HG03457 (cell line): ENCODE measurements around the gene CIZ1.
"Not testable (repeated sequence)": the region's sequence is repeated elsewhere in the genome, so short reads cannot be mapped to it uniquely, and the experiment has no call there.

Experiments used
- ATAC-seq: cut with Tn5 transposase; IDR thresholded peaks from one replicate; pipeline ENCODE4 v1.9.1; 2021; ENCODE audit warnings: moderate number of reproducible peaks; ENCODE audit not compliant: unreplicated experiment

The CIZ1 gene, protein sequence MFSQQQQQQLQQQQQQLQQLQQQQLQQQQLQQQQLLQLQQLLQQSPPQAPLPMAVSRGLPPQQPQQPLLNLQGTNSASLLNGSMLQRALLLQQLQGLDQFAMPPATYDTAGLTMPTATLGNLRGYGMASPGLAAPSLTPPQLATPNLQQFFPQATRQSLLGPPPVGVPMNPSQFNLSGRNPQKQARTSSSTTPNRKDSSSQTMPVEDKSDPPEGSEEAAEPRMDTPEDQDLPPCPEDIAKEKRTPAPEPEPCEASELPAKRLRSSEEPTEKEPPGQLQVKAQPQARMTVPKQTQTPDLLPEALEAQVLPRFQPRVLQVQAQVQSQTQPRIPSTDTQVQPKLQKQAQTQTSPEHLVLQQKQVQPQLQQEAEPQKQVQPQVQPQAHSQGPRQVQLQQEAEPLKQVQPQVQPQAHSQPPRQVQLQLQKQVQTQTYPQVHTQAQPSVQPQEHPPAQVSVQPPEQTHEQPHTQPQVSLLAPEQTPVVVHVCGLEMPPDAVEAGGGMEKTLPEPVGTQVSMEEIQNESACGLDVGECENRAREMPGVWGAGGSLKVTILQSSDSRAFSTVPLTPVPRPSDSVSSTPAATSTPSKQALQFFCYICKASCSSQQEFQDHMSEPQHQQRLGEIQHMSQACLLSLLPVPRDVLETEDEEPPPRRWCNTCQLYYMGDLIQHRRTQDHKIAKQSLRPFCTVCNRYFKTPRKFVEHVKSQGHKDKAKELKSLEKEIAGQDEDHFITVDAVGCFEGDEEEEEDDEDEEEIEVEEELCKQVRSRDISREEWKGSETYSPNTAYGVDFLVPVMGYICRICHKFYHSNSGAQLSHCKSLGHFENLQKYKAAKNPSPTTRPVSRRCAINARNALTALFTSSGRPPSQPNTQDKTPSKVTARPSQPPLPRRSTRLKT

DNA sequence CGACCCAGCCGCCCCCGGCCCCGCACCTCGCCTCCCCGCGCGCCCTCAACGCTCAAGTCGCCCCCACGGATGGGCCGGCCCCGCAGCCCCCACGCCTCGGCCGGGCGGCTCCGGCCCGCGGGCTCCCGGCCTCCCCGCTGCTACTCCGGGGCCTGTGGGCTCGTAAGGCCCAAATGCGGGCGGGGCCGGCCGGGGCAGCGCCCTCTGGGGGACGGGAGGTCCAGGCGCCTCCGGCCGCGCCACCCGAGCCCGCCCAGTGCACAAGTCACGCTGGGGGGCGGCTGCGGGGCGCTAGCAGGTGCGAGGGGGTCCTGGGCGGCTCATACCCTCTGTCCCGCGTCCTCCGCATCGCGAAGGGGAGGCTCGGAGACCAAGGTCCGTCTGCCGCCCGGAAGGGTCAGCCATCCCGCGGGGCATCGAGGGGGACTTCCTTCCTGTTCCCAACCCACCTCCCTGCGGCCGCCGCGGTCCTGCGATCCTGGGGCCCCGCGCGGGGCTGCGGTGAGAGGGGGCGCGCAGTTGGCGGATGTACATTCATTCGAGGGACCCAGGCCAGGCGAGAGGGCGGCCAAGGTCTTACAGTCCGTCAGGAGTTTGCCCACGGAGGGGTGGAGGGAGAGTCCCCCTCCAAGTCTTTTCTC, at the start of gene CIZ1:
TSS of gene CIZ1 (minus strand) at position 167 of the 641 bp plus-strand sequence. CDS start 715 bp downstream, outside the sequence.
- no peak for ATAC-seq

DNA sequence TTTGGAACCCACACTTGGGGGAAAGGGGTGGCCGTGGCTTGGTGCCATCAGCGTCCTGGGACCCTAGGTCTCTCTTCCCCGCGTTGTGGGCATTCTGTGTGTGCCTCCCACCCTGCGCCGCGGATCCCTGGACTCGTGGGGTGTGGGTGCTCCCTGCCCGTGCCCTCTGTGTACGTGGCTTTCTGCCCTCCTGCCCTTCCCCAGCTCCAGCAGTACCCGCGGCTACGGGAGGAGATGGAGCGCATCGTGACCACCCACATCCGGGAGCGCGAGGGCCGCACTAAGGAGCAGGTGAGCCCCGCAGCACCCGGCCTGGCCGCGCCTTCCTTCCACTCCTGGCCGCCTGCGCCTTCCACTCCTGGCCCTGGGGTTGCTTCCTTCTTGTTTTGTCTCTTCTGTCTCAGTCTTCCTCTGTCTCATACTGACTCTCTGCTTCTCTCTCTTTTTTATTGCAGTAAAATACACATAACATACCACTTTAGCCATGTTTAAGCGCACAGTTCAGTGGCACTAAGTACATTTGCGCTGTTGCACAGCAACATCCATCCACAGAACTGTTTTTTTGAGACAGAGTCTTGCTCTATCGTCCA, 42.5 kb upstream of the CIZ1 start:
- ATAC-seq: no peak

DNA sequence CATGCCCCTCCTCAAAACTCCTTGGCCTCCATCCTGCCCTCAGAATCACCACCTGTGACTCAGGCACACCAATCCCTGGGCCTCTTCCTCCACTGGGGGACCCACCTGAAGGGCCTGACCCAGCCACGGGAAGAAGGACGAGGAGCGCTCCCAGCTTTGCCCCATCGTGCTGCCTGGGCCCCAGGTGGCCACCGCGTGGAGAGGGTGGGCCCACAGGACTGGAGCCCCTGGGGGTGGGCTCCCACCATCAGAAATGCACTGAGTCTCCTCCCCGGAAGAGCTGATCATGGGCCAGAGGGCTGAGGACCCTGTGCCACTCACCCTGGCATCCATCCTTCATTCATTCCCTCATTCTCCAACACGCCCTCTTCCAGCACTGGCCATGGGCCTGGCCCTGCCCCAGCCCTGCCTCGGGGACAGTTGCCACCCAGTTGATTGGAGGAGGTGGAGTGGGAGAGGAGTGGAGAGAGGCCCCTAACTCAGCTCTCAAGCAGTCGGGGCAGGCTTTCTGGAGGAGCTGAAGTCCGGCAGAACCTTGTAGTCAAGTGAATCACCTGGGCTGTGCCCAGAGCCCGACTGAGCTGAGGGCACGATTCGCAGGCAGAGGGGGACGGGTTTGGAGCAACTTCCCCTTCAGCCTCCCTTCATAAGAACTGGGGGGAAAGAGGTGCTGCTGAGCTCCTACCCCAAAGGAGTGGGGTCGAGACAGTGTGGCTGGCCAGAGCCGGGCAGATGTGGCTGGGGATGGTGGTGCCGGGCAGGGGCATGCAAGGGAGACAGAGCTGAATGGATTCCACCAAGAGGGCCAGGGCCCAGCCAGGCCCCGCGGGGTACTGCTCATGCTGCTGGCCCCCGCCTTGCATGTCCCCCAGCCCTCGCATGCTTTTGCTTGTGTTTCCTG, 41.4 kb upstream of the CIZ1 start:
- ATAC-seq: no peak

DNA sequence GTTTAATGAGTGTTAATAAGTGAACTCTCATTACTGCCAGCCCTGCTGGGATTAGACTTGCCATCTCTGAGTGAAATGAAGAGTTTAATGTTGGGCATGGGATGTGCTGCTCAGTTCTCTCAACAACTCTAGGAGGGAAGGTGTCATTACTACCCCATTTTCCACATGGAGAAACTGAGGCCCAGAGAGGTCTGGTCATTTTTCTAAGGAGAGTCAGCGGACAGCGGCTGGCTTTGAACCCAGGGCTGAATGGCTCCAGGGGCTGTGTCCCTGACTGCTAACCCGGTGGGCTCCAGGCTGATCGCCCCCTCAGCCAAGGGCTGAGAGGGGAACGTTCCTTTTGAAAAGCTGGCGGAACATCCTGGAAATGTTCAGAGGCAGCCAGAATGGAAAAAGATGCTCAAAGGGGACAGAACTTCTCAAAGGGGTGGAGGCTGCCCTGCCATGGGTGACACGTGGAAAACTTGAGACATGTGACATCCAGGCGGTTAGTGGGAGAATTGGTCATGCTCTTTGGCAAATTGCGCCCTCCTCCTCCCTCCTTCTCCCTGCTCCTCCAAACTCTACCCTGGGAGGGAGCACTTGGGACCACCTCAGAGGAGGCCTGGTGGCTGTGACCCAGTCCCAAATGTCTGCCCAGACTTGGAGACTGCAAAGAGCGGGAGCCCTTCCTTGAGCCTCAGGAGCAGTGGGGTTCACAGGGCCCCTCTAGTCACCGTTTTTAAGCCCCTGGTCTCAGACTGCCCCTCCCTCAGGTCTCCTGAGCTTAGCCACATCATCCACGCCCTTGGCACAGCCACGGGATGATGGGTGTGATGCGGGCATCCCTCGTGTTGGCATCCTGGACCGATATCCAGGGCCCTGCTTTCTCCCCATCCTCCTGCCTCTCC, 40.5 kb upstream of the CIZ1 start:
- no peak for ATAC-seq

DNA sequence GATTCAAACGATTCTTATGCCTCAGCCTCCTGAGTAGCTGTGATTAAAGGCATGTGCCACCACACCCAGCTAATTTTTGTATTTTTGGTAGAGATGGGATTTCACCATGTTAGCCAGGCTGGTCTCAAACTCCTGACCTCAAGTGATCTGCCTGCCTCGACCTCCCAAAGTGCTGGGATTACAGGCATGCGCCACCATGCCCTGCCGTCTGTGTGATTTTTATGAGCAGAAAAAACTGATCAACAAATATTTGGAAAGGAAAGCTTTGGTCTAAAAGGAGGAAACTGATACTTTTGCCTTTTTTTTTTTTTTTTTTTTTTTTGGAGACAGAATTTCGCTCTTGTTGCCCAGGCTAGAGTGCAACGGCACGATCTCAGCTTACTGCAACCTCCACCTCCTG, 39.5 kb upstream of the CIZ1 start:
- ATAC-seq: not testable (repeated sequence)

DNA sequence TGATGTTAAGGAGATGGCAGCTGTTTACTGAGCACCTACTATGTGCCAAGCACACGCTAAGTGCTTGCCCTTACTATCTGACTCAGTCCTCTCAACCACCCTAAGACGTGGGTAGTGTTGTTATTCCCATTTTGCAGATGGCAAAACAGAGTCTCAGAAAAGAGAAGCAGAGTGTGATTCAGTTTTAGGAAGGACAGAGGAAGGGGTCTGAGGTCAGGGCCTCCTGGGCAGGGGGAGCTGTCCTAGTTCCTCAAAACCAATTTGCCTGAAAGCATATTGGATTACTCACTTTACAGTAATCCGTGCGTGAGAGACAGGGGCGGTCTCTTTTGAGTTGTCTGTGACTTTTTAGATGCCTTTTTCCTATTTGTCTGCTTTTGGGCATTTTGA, 35.0 kb upstream of the CIZ1 start:
- no peak for ATAC-seq

DNA sequence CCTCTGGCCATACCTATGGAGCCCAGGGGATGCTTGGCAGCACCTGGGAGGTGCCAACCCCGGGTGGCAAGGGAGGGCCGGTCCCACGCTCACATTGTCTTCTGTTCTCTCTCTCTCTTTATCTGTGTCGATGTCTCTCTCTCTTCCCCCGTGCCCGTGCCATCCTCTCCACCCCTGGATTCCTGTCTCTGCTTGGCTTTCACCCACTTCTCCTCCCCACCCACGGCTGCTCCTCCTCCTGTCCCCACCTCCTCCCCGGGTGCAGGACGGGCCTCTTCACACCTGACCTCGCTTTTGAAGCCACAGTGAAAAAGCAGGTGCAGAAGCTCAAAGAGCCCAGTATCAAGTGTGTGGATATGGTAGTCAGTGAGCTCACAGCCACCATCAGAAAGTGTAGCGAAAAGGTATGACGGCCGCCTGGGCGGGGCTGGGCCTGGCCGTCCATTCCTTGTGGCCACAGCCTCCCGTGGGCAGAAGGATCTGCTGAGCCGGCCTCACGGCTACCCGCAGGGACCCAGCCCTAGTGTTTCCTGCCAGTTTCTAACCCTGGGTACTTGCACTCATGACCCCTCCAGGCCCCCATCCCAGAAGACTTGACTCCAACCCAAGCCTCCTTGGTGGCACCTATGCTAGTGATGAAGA, 34.5 kb upstream of the CIZ1 start:
- no peak for ATAC-seq

DNA sequence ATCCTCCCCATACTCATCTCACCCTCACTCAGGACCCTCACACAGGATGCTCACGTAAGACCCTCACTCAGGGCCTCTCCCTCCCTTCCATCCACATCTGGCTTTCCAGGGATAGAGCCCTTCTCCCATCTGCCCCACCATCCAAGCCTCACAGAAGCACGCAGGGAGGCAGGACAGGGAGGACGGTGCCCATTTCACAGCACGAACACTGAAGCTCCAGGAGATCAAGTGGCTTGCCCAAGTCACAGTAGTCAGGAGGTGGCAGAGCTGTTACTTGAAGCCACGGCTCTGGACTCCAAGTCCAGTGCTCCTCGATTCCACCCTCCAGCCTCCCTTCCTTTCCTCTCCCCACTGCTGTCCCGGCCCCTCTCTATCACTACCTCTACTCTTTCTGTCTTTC, 33.5 kb upstream of the CIZ1 start:
- no peak for ATAC-seq

DNA sequence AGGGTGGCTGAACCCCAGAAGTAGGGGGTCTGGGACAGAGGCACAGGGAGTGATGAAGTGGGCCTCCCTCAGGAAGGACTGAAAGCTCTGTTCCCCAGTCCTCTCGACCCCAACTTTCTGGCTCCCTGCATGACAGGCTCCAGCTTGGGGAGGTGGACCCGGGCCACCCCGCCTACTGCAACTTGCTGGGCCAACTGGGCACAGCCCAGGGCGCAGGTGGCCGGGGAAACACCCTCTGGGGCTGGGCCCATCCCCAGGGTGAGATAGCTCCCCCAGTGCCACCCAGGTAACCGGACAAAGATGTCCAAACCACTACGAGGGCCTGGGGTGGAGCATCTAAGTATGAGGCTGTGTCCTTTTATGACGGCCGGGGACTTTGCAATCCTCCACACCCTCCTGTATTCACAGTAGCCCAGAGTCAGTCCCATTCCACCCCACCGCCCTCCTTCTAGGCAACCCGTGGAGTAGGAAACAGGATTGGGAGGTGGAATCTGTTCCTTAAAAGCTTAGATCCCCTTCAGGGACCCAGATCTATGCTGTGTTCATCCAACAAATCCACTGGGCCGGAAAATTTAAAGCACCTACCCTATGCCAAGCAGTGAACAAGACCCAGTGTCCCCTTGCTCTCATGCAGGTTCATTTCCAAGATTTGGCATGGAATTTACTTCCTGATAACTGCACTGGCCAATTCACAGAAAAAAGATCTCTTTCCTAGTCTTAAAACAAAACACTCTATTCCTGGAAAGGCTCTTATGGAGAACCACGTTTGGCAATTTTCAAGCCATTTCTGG, 31.7 kb upstream of the CIZ1 start:
- no peak for ATAC-seq

DNA sequence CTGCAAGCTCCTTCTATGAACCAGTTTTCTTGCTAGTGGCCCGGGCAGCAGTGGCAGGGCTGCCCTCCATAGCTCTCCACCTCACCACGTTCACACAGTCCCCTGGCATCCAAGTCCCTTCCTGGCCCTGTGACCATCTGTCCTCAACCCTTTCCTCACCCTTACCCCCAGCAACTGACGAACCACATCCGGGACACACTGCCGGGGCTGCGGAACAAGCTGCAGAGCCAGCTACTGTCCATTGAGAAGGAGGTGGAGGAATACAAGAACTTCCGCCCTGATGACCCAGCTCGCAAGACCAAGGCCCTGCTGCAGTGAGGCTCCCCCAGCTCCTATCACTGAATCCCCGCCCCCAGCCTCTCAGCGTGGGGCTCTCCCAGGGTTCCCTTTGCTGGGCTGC, 30.7 kb upstream of the CIZ1 start:
- no peak for ATAC-seq

DNA sequence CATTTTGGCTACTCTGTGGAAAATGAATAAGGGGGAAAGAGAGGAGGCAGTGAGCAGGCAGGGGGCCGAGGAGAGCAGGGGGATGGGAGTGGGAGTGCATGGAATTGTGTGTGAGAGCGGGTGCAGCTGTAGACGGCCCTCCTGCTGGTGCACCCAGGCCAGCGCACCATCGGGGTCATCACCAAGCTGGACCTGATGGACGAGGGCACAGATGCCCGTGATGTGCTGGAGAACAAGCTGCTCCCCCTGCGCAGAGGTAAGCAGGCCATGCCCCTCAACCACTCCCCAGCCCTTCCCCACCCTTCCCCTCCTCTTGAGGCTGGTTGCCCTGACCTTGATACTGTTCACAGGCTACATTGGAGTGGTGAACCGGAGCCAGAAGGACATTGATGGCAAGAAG, 28.5 kb upstream of the CIZ1 start:
- ATAC-seq: no peak

DNA sequence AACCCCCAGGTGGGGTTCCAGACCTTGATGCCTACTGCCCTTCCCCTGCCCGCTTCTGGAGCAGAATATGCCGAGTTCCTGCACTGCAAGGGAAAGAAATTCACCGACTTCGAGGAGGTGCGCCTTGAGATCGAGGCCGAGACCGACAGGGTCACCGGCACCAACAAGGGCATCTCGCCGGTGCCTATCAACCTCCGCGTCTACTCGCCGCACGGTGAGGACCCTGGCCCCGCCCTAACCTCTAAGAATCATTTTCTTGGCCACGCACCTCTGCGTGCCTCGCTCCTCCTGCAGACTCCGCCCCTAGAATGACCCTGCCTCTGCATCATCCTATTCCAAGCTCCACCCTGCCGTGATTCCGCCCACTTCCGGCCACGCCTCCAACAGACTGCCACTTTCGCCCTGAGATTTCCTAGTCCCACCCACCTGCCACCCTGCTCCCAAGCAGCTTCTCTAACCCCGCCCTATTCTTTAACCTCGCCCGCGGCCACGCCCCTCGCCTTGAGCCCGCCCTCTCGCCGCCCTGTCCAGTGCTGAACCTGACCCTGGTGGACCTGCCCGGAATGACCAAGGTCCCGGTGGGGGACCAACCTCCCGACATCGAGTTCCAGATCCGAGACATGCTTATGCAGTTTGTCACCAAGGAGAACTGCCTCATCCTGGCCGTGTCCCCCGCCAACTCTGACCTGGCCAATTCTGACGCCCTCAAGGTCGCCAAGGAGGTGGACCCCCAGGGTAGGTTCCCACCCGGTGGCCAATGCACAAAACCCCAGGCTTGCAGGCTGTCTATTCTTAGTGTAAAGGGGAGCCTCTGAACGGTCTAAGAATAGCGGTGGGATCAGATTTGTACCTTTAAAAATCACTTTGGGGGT, 27.4 kb upstream of the CIZ1 start:
- peak; percentile 85 for ATAC-seq

DNA sequence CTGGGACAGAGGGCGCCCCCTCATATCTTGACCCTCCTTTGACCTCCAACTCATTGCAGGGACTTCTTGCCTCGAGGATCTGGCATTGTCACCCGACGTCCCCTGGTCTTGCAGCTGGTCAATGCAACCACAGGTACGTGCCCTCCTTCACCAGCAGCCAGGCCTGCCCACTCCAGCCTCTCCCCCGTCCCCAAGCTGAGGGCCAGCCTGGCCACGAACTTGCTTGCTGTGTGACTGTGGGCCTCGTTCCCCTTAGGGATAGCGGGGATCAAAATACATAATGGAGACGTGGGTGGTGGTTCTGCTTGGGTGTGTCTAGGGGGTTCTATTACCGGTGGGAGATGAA, 26.8 kb upstream of the CIZ1 start:
- ATAC-seq: no peak

DNA sequence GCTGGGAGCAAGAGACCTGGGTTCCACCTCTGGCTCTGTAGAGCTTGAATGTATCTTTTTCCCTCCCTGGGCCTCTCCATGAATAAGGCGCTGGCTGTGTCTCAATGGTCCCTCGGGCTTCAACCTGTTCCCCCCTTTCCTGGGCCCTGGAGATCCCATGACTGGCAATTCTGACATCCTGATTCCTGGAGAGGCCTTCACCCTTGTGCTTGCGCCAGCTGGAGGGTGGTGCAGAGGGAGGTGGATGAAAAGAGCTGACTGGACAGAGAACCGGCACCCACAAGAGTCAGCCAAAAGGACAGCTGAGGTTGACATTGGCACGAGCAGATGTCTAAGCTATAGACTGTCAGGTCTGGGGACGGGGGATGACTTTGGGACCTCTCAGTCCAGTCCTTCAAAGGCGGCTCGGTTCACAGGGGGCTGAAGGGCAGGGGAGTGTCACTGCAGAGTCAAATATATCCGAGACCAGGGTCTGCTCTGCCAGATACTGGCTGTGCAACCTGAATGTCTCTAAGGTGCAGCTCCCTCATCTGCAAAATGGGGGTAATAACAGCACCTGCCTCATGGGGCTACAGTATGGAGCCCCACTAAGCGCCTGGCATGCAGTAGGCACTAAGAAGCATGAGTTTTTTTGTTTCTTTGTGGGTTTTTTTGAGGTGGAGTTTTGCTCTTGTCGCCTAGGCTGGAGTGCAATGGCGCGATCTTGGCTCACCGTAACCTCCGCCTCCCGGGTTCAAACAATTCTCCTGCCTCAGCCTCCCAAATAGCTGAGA, 25.6 kb upstream of the CIZ1 start:
- no peak for ATAC-seq

DNA sequence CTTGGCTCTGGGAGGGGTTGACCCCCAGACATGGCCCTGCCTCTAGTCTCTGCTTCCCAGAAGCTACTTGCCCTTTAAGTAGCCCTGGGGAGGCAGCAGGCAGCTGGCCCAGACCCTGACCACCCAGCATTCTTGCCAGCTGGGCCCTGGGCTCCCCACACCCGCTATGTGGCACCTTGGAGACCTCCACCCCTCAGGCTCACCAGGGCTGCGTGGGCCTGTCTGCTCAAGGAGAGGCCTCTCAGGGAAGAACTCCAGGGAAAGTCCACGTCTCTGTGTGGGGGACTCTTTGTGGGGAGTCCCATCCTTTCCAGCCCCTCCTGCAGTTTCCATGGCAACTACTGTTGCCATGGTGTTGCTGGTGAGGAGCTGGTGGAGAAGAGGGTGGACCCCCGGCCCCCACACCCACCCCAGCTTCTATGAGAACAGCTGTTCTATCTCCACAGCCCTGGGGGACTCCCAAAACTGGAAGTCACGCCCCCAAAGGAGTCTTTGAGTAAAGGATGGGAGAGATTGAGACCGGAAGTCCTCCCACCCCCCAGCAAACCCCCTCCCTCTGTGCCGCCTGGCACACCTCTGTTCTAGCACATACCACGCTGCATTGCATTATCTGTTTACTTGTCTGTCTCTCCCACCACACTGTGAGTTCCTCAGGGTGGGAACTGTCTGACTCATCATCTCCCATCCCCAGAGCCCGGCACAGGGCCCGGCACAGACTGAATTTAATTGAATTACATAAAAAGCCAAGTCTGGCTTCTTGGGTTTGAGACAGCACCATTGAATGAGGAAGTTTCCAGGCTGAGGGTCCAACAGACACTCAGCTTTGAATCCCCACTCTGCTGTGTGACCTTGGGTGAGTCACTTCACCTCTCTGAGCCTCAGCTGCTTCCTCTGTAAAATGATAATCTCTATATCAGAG, 24.4 kb upstream of the CIZ1 start:
- ATAC-seq: no peak
